Measurements from ENCODE around the gene PPP1R15A. TPM values are rescaled to one million over a fixed set of nuclear protein-coding genes. Genes with fewer than 3 reads are reported as not detected.

PPP1R15A gene
- polyA plus RNA-seq, 1 experiment, result 43.0 TPM

- ChIA-PET CTCF (no interaction called here), POLR2A (no interaction called here)
- no peak for DNase-seq (ENCODE audit: low read depth)
- Histone ChIP-seq H3K4me3 (ENCODE audit: low read depth, low read length) (no peak overlapping the region), H3K27me3 (ENCODE audit: control insufficient read depth, insufficient read depth, low read length) (no peaks in the 10 kb centered on the region), H3K36me3 (ENCODE audit: control insufficient read depth, insufficient read depth, low read length) (peaks cover 9% of the 10 kb centered on the region)
- no peak for TF ChIP-seq CTCF (IDR thresholded peaks at IDR 0.05; ENCODE audit: insufficient read depth, low read depth, low read length)
These were observed 13.1 kb upstream of the PPP1R15A start for GRCh38 chr19:48858984-48859710.

DNA sequence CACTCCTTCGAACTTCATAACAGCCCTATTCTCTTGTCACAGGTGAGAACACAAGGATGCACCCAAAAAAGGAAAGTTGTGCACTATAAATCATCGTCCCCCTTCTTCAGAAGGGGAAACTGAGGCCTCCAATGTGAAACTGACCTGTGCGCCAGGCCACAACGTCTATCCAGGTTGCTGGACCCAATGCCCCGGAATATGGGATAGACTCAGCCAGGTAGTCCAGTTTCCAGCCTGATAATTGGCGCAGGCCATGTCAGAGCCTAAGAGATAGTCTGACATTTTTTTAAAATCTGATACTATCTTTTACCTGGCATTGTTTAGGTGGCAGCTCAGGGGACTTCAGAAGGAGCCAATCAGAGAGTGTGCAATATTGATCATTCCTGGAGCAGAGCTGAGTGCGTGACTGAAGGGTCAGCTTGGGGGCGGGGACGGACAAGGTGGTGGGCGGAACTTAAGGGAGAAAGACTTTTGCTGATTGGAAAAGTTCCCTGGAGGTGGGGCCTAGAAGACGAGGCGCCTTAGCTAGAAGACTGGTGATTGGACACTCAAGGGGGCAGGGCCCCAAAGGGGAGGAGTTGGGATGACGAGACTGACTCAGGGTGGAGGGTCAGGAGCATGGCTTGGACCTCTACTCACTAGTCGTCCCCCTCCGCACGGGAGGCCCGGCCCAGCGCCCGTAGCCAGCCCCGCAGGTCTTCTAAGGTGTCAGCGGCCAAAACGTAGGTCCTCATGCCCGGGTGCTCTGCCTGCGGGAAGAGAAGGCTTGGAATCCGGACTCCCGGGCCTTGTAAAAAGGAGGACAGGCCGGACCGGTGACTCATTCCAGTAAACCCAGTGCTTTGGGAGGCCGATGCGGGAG is 12.3 kb upstream of the PPP1R15A start:
- TF ChIP-seq CTCF (IDR thresholded peaks at IDR 0.05; ENCODE audit: insufficient read depth, low read depth, low read length), result no peak
- H3K27me3 ChIP-seq (ENCODE audit: control insufficient read depth, insufficient read depth, low read length), result no peaks in the 10 kb centered on the region
- DNase-seq (ENCODE audit: low read depth), result no peak
- ChIA-PET POLR2A (no interaction called here), CTCF (interaction anchor here (0.8 kb wide), 1 partner anchor 133 kb away, joined by 3 read pairs; the partner anchor contains the start of genes GYS1 and RUVBL2)
- peaks cover 10% of the 10 kb centered on the region for H3K36me3 ChIP-seq (ENCODE audit: control insufficient read depth, insufficient read depth, low read length)
- no peak overlapping the region for H3K4me3 ChIP-seq (ENCODE audit: low read depth, low read length)

GRCh38 chr19:48861313-48861712 is 10.9 kb upstream of the PPP1R15A start:
- no peak overlapping the region for H3K4me3 ChIP-seq (ENCODE audit: low read depth, low read length)
- ChIA-PET POLR2A (no interaction called here), CTCF (interaction anchor here (0.7 to 1.0 kb wide), 2 partner anchors 19 to 66 kb away, joined by 4 read pairs; no protein-coding TSS in a partner anchor)

DNA sequence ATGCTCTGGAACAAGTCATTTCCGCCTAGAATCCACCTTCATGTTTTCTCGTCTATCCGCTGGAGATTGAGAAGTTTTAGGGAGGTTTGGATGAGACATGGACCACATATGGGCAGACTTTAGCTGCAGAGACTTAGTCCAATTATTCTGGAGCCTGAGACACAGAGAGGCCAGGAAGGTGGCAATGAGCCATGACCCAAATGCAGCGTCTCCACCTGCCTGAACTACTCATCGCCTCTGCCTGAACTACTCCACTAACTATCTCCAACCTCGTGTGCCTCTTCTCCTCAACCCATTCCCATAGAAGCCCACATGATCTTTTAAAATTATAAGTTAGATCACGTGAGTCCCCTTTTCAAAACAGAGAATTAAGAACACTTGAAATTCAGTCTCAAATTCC is 9.4 kb upstream of the PPP1R15A start:
- ChIA-PET CTCF (interaction anchor here (0.7 kb wide), 1 partner anchor 81 kb away, joined by 4 read pairs; no protein-coding TSS in a partner anchor), POLR2A (no interaction called here)
- H3K27me3 ChIP-seq (ENCODE audit: control insufficient read depth, insufficient read depth, low read length), result no peaks in the 10 kb centered on the region
- TF ChIP-seq CTCF (IDR thresholded peaks at IDR 0.05; ENCODE audit: insufficient read depth, low read depth, low read length), result no peak
- no peak overlapping the region for H3K4me3 ChIP-seq (ENCODE audit: low read depth, low read length)
- H3K36me3 ChIP-seq (ENCODE audit: control insufficient read depth, insufficient read depth, low read length), result peaks cover 13% of the 10 kb centered on the region
- no peak for DNase-seq (ENCODE audit: low read depth)

More at GRCh38 chr19:48861313-48861712, 10.9 kb upstream of the PPP1R15A start:
- TF ChIP-seq CTCF (IDR thresholded peaks at IDR 0.05; ENCODE audit: insufficient read depth, low read depth, low read length), result no peak
- no peak for DNase-seq (ENCODE audit: low read depth)
- no peaks in the 10 kb centered on the region for H3K27me3 ChIP-seq (ENCODE audit: control insufficient read depth, insufficient read depth, low read length)
- peaks cover 13% of the 10 kb centered on the region for H3K36me3 ChIP-seq (ENCODE audit: control insufficient read depth, insufficient read depth, low read length)

DNA sequence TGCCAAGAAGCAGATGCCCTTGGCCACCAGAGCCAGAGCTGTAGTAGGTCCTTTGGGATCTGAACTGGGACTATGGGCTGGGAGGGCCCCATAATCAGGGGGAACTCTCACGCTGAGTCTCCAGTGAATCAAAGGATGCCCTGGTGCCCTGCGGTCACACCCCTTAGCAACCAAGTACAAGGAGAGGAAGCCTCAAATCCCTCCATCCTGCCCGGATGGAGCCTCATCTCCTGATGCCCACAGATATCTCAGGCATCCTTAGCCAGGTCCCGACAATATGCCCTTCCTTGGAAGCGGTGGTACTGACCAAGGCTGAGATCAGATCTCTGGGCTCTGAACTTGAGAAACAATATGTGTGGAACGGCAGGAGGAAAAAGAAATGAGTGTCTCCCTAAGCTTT is 5.5 kb upstream of the PPP1R15A start:
- DNase-seq (ENCODE audit: low read depth), result no peak
- Histone ChIP-seq H3K36me3 (ENCODE audit: control insufficient read depth, insufficient read depth, low read length) (peaks cover 7% of the 10 kb centered on the region), H3K4me3 (ENCODE audit: low read depth, low read length) (peak overlapping the region; percentile 46), H3K27me3 (ENCODE audit: control insufficient read depth, insufficient read depth, low read length) (no peaks in the 10 kb centered on the region)
- no peak for TF ChIP-seq CTCF (IDR thresholded peaks at IDR 0.05; ENCODE audit: insufficient read depth, low read depth, low read length)
- POLR2A ChIA-PET, result interaction anchor here (0.8 kb wide), 1 partner anchor 243 kb away, joined by 3 read pairs; no protein-coding TSS in a partner anchor
- CTCF ChIA-PET, result interaction anchor here (1.0 to 1.3 kb wide), 2 partner anchors 12 to 22 kb away, joined by 3 to 6 read pairs; no protein-coding TSS in a partner anchor

Measured in BJ (cell line).